ENCODE data around the gene KREMEN1.

- TF ChIP-seq GABPA (IDR thresholded peaks at IDR 0.05; ENCODE audit: low read depth) (no peak), CTCF (IDR thresholded peaks at IDR 0.05) (no peak)
Measured at GRCh38 chr22:29112681-29113080, 39.8 kb downstream of the KREMEN1 start.
